Measurements from ENCODE around the gene CCDC6. TPM values are rescaled to one million over a fixed set of nuclear protein-coding genes. Genes with fewer than 3 reads are reported as not detected.

CCDC6 gene
- total and polyA plus RNA-seq, 9 of the 15 experiments (the other 6 are each of a cell fraction or from before 2014, with no cell fraction given), result 10.4 to 41.0 (median 20.9) TPM

DNA sequence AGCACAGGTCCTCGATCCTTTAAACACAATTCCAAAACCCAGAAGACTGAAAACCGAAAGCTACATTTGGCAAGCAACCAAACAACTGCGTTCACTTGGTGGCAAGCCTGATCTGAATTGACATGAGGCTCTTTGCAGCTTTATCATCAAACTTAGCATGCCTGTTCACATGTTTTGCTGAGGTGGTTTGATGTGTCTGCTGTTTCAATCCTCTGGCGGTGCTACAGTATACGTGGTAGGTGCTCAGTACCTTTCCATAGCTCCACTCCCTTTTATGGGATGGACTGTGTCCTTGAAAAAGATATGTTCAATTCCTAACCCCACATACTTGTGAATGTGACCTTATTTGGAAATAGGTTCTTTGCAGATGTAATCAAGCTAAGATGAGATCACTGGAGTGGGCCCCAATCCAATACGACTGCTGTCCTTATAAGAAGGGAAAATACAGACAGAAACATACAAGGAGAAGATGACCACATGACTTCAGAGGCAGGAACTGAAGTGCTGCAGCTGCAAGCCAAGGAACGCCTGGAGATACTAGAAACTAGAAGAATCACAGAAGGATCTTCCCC lies 33.4 kb downstream of the CCDC6 start (continued):
- no peak for TF ChIP-seq HOXB6 (CRISPR knock-in tag; IDR thresholded peaks at IDR 0.05; ENCODE audit: borderline replicate concordance)
- TF ChIP-seq, protein P1, sequence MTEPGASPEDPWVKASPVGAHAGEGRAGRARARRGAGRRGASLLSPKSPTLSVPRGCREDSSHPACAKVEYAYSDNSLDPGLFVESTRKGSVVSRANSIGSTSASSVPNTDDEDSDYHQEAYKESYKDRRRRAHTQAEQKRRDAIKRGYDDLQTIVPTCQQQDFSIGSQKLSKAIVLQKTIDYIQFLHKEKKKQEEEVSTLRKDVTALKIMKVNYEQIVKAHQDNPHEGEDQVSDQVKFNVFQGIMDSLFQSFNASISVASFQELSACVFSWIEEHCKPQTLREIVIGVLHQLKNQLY (CRISPR knock-in tag; conservative IDR thresholded peaks at IDR 0.05), result no peak
- no peak for TF ChIP-seq SOX6 (IDR thresholded peaks at IDR 0.05)
- TF ChIP-seq FUS (optimal IDR thresholded peaks at IDR 0.05; ENCODE audit: low read depth, low read length), result no peak
- no peak for TF ChIP-seq TCF7 (IDR thresholded peaks at IDR 0.05; ENCODE audit: borderline replicate concordance)
- TF ChIP-seq FOS (IDR thresholded peaks at IDR 0.05; ENCODE audit: extremely low read depth, insufficient read length), result no peak
- TF ChIP-seq ASH1L (IDR thresholded peaks at IDR 0.05; ENCODE audit: borderline replicate concordance, low read depth, partially characterized antibody), result no peak
- no peak for TF ChIP-seq MTA2 (IDR thresholded peaks at IDR 0.05; ENCODE audit: low read depth)
- peak; percentile 54; the same call in 1 of the 2 replicates for TF ChIP-seq ZNF395 (CRISPR knock-in tag; IDR thresholded peaks at IDR 0.05)
- TF ChIP-seq ZNF507 (tag; conservative IDR thresholded peaks at IDR 0.05), result no peak
- TF ChIP-seq FOXJ2 (tag; IDR thresholded peaks at IDR 0.05), result peak; percentile 90; the same call in 1 of the 2 replicates
- TF ChIP-seq NKRF (IDR thresholded peaks at IDR 0.05; ENCODE audit: borderline replicate concordance), result no peak
- TF ChIP-seq RFX7 (CRISPR knock-in tag; IDR thresholded peaks at IDR 0.05), result no peak
- no peak for TF ChIP-seq ESRRB (CRISPR knock-in tag; IDR thresholded peaks at IDR 0.05; ENCODE audit: borderline replicate concordance)
- TF ChIP-seq ZNF124 (CRISPR knock-in tag; IDR thresholded peaks at IDR 0.05), result no peak
- peak; percentile 44; the same call in 1 of the 2 replicates for TF ChIP-seq NFIC (IDR thresholded peaks at IDR 0.05)
- no peak for TF ChIP-seq FOXA3 (CRISPR knock-in tag; conservative IDR thresholded peaks at IDR 0.05 in 1 of 2, IDR thresholded peaks at IDR 0.05 in 1 of 2)
- TF ChIP-seq ZNF584 (CRISPR knock-in tag; IDR thresholded peaks at IDR 0.05; ENCODE audit: low read depth), result 0 out of 2 replicates have a peak, but pooled peaks have one; percentile 29
- no peak for TF ChIP-seq SRSF9 (IDR thresholded peaks at IDR 0.05; ENCODE audit: borderline replicate concordance, low read depth, low read length)
- no peak for TF ChIP-seq ZNF398 (CRISPR knock-in tag; IDR thresholded peaks at IDR 0.05)
- no peak for TF ChIP-seq ELF4 (CRISPR knock-in tag; IDR thresholded peaks at IDR 0.05)
- TF ChIP-seq DMBX1 (CRISPR knock-in tag; IDR thresholded peaks at IDR 0.05; ENCODE audit: borderline replicate concordance), result no peak
- TF ChIP-seq HLTF (IDR thresholded peaks at IDR 0.05), result no peak; the same call in 1 of the 2 replicates
- no peak for TF ChIP-seq IRF2 (CRISPR knock-in tag; IDR thresholded peaks at IDR 0.05)
